ENCODE data around the gene SCAMP4. TPM values are rescaled to one million over a fixed set of nuclear protein-coding genes. Genes with fewer than 3 reads are reported as not detected.

The SCAMP4 gene
- total and polyA plus RNA-seq, 2 experiments from 2014 or later, result 39.4 to 106 TPM

- TF ChIP-seq ZNF462 (CRISPR knock-in tag; IDR thresholded peaks at IDR 0.05), result no peak
- no peak for TF ChIP-seq NANOG (IDR thresholded peaks at IDR 0.05; ENCODE audit: borderline replicate concordance)
- no peak for TF ChIP-seq STAT1 (IDR thresholded peaks at IDR 0.05; ENCODE audit: unreplicated experiment)
These were observed 31.9 kb downstream of the SCAMP4 start (continued) for GRCh38 chr19:1936916-1937610.

DNA sequence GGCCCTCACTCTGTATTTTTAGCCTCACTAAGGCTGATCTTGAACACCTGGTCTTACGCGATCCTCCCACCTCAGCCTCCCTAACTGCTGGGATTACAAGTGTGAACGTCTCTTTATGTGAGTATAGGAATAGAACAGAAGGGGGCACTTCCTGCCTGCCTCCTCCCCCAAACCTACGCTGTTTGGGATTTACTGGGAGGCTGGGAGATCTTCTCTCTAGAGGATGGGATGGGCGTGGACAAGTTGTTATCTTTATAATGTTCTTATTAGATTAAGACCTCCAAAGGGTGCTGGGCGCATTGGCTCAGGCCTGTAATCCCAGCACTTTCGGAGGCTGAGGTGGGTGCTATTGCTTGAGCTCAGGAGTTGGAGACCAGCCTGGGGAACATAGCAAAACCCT, 32.9 kb downstream of the SCAMP4 start:
- Mint-ChIP-seq H3K4me3 (no peak overlapping the region), H3K27me3 (ENCODE audit: insufficient read depth, low read depth, poor library complexity) (peaks cover 16% of the 10 kb centered on the region), H3K4me1 (peaks cover 10% of the 10 kb centered on the region), H3K36me3 (ENCODE audit: low read depth) (peaks cover 2% of the 10 kb centered on the region; the same call in 2 of the 3 replicates), H3K27ac (no peak overlapping the region), H3K9me3 (peaks cover 9% of the 10 kb centered on the region; the same call in 1 of the 3 replicates)
- Histone ChIP-seq H3K36me3 (ENCODE audit: insufficient read depth) (no peaks in the 10 kb centered on the region), H3F3A (replicated peaks; ENCODE audit: low read depth) (peaks cover 7% of the 10 kb centered on the region), H3K9me2 (ENCODE audit: insufficient read depth) (no peaks in the 10 kb centered on the region), H3K4me2 (no peak overlapping the region), H2AFZ (no peak overlapping the region), H3K27ac (ENCODE audit: low read depth) (no peak overlapping the region), H3K4me3 (no peak overlapping the region), H3K27me3 (ENCODE audit: insufficient read depth) (no peaks in the 10 kb centered on the region), H4K20me1 (replicated peaks; ENCODE audit: insufficient read depth) (peaks cover 4% of the 10 kb centered on the region), H3K79me2 (replicated peaks; ENCODE audit: insufficient read depth) (peaks cover 13% of the 10 kb centered on the region), H3K4me1 (ENCODE audit: insufficient read depth) (peaks cover 12% of the 10 kb centered on the region)
- DNase-seq (ENCODE audit: low spot score) (no peak), ATAC-seq (no peak)
- no peak for TF ChIP-seq JUNB (IDR thresholded peaks at IDR 0.05; ENCODE audit: unreplicated experiment)
- TF ChIP-seq EZH2phosphoT487 (IDR thresholded peaks at IDR 0.05; ENCODE audit: unreplicated experiment), result no peak
- TF ChIP-seq, protein P1, sequence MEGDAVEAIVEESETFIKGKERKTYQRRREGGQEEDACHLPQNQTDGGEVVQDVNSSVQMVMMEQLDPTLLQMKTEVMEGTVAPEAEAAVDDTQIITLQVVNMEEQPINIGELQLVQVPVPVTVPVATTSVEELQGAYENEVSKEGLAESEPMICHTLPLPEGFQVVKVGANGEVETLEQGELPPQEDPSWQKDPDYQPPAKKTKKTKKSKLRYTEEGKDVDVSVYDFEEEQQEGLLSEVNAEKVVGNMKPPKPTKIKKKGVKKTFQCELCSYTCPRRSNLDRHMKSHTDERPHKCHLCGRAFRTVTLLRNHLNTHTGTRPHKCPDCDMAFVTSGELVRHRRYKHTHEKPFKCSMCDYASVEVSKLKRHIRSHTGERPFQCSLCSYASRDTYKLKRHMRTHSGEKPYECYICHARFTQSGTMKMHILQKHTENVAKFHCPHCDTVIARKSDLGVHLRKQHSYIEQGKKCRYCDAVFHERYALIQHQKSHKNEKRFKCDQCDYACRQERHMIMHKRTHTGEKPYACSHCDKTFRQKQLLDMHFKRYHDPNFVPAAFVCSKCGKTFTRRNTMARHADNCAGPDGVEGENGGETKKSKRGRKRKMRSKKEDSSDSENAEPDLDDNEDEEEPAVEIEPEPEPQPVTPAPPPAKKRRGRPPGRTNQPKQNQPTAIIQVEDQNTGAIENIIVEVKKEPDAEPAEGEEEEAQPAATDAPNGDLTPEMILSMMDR (conservative IDR thresholded peaks at IDR 0.05; ENCODE audit: low read depth in 2 of 2), result no peak
- TF ChIP-seq ZNF331 (CRISPR knock-in tag; IDR thresholded peaks at IDR 0.05; ENCODE audit: low read depth), result no peak
- TF ChIP-seq EZH2 (IDR thresholded peaks at IDR 0.05; ENCODE audit: low read depth, unreplicated experiment), result no peak
- no peak for TF ChIP-seq POLR2AphosphoS5 (IDR thresholded peaks at IDR 0.05; ENCODE audit: low read depth)
- TF ChIP-seq STAT1 (IDR thresholded peaks at IDR 0.05; ENCODE audit: unreplicated experiment), result no peak
- TF ChIP-seq, protein P2, sequence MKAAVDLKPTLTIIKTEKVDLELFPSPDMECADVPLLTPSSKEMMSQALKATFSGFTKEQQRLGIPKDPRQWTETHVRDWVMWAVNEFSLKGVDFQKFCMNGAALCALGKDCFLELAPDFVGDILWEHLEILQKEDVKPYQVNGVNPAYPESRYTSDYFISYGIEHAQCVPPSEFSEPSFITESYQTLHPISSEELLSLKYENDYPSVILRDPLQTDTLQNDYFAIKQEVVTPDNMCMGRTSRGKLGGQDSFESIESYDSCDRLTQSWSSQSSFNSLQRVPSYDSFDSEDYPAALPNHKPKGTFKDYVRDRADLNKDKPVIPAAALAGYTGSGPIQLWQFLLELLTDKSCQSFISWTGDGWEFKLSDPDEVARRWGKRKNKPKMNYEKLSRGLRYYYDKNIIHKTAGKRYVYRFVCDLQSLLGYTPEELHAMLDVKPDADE (IDR thresholded peaks at IDR 0.05), result no peak
- no peak for TF ChIP-seq ZNF114 (CRISPR knock-in tag; IDR thresholded peaks at IDR 0.05)
- TF ChIP-seq NANOG (IDR thresholded peaks at IDR 0.05; ENCODE audit: borderline replicate concordance), result no peak
- TF ChIP-seq REST (IDR thresholded peaks at IDR 0.05; ENCODE audit: unreplicated experiment), result no peak

Measured in GM23338 (cell line).